HepG2 (cell line): ENCODE measurements around the gene GLRA3.

Source experiments
- CHD4 ChIP-seq: fragments of 200-600 bp; sonication (generic); IDR thresholded peaks from 2 replicates; pipeline ENCODE4 v1.7.0; 2017; ENCODE audit warnings: mild to moderate bottlenecking, low read length, borderline replicate concordance
- CTCF ChIP-seq: sonication (generic); formaldehyde crosslinking; IDR thresholded peaks from 2 replicates; pipeline ENCODE4 v1.5.0; 2020; ENCODE audit warnings: mild to moderate bottlenecking, missing genetic modification reagents, moderate library complexity
- EP300 ChIP-seq, 3 experiments: sonication (generic) in 1 of 3; formaldehyde crosslinking in 1 of 3; IDR thresholded peaks; 2 replicates each; pipeline versions ENCODE4 v1.5.1 to v1.6.1; 2011 to 2020; ENCODE audit warnings: low read depth in 2 of 3, low read length in 2 of 3, borderline replicate concordance in 1 of 3, improper control_type of control experiment in 1 of 3, mild to moderate bottlenecking in 1 of 3, missing genetic modification reagents in 1 of 3, moderate library complexity in 1 of 3
- HNRNPUL1 ChIP-seq: fragments of 200-400 bp; formaldehyde crosslinking; IDR thresholded peaks from 2 replicates; pipeline ENCODE4 v1.6.1; 2017; ENCODE audit warnings: low read depth, mild to moderate bottlenecking, low read length, moderate library complexity
- MAX ChIP-seq: IDR thresholded peaks from 2 replicates; pipeline ENCODE4 v1.6.1; 2012; ENCODE audit warnings: inconsistent platforms
- RARA ChIP-seq: IDR thresholded peaks from 2 replicates; pipeline ENCODE4 v1.6.1; 2016; ENCODE audit warnings: missing genetic modification reagents, missing compliant biosample characterization
- ZNF264 ChIP-seq: sonication (generic); formaldehyde crosslinking; IDR thresholded peaks from 2 replicates; pipeline ENCODE4 v1.4.0; 2020; ENCODE audit warnings: missing genetic modification reagents

GRCh38 chr4:174739576-174739975 is 89.5 kb downstream of the GLRA3 start:
- TF ChIP-seq MAX (no peak), CHD4 (no peak), HNRNPUL1 (no peak), RARA (CRISPR knock-in tag) (no peak), EP300 (IDR thresholded peaks at IDR 0.05; ENCODE audit: low read depth in 2 of 2, low read length in 2 of 2) (no peak), EP300 (CRISPR knock-in tag; IDR thresholded peaks at IDR 0.05; ENCODE audit: borderline replicate concordance) (no peak), CTCF (CRISPR knock-in tag) (no peak), ZNF264 (CRISPR knock-in tag) (no peak)
